GM12891 (cell line): ENCODE data around the gene MAGI1.

Source experiments
- POLR2A ChIP-seq: IDR thresholded peaks from 2 replicates; pipeline ENCODE4 v1.6.1; 2011; ENCODE audit warnings: low read depth, low read length, control low read depth
- POLR2AphosphoS5 ChIP-seq: IDR thresholded peaks from 2 replicates; pipeline ENCODE4 v1.6.1; 2011; ENCODE audit warnings: low read depth, low read length, control low read depth
- TAF1 ChIP-seq: IDR thresholded peaks from 2 replicates; pipeline ENCODE4 v1.6.1; 2011; ENCODE audit warnings: low read depth, low read length, control low read depth

DNA sequence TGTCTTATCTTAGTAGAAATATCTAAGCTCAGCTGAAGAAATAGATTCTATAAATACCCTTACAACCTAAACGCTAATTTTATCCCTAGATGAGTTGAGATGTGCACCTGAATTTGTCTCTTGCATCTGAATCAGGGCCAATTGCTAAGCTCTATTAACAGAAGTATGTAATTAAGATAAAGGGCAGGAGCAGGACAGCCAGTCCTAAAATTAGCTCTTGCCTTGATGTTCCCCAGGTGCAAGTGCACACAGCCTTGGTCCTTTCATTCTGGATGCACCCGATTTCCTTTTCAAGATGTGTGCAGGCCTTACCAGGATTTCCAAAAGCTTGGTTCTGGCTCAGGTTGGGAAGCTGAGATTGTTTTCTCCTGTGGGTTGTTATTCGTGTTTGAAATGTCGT lies 52.4 kb downstream of the MAGI1 start:
- no peak for TF ChIP-seq POLR2A
- no peak for TF ChIP-seq TAF1
- no peak for TF ChIP-seq POLR2AphosphoS5
